Activated CD4-positive, CD25-positive, alpha-beta regulatory T cell treated with anti-CD3 and anti-CD28 coated beads, Interleukin-2, amount 50 U/mL, for 24 hours (primary cell): ENCODE measurements around the gene SFT2D1.
"Not testable (repeated sequence)": the region's sequence is repeated elsewhere in the genome, so short reads cannot be mapped to it uniquely, and the experiment has no call there.

Experiments used
- ATAC-seq, 2 donors: fragments of 150-1000 bp; cut with Tn5 transposase; one replicate each; pipeline ENCODE4 v1.10.0; 2021; ENCODE audit warnings: mild to moderate bottlenecking in 1 of 2, moderate library complexity in 1 of 2

Gene SFT2D1

DNA sequence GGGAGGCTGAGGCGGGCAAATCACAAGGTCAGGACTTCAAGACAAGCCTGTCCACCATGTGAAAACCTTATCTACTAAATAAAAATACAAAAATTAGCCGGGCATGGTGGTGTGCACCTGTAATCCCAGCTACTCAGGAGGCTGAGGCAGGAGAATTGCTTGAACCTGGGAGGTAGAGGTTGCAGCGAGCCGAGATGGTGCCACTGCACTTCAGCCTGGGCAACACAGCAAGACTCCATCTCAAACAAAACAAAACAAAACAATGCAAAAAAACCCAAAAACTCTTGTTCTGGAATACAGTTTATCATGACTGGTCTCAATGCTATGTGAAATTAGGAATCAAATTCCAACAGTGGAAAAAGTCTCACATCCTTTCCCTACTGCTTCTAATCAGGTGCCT, 20.1 kb upstream of the SFT2D1 start:
- ATAC-seq, result not testable (repeated sequence)

- no peak for ATAC-seq
Measured at GRCh38 chr6:166361077-166361429, 18.7 kb upstream of the SFT2D1 start.

DNA sequence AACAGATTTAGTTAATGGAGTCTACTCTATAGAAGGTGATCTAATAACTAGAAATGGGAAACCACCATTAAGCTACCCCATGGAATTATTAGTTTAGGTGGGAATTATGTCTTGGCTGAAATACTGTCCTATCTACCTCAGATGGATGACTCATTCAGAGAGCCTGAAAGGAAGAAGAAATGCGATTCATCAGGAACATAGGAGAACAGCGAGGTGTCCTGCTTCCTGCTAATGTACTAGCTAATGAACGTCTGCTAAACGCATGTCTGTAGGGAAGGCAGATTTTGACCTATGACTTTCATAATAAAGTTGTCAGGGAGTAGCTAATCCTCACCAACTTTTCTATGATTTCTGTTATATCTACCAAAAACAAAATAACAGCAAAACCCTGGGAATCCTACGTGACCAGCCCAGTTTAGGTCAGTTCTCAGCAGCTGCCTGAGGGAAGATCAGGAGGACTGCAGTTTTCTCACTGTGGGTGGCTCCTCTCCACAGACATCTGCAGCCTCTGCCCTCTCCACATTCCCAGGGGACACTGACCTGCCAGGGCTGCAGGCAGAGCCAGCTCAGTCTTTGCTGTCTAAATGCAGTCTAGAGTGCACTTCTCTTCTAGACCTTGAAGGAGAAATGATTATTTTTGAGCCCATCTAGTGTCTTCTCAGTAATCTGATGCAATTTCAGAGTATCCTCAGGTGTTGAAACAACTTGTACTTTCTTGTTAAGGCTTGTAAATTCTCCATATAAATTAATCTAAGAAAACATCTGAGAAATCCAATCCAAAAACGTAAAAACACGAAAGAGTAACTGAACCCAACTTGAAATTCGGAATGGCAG, 18.1 kb upstream of the SFT2D1 start:
- no peak for ATAC-seq

GRCh38 chr6:166355552-166355951, 13.2 kb upstream of the SFT2D1 start:
- ATAC-seq, result no peak

DNA sequence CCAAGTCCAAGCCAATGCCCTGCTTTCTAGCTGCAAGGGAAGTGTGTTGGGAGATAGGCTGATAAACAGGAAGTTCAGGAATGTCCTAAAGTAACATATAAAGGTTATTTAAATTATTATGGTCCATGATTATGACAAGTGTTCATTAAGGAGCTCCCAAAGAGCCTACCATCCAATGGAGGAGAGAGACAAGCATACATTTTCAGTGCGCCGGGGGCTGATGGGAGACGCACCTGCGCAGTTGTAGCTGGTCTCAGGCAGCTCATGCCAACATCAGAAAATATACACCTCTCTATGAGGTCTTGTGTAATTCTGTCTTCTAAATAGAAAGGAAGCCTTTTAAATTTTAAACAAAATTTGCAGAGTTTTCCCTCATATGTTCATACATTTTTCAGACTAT, 12.6 kb upstream of the SFT2D1 start:
- no peak for ATAC-seq

- ATAC-seq, result no peak
Measured at GRCh38 chr6:166354143-166354542, 11.8 kb upstream of the SFT2D1 start.

- ATAC-seq, result no peak
Measured at GRCh38 chr6:166353507-166353906, 11.2 kb upstream of the SFT2D1 start.

- ATAC-seq, result no peak
Measured at GRCh38 chr6:166352923-166353322, 10.6 kb upstream of the SFT2D1 start.

GRCh38 chr6:166351715-166352285, 9.5 kb upstream of the SFT2D1 start:
- ATAC-seq, result no peak

- ATAC-seq, result no peak
Measured at GRCh38 chr6:166348305-166348949, 6.1 kb upstream of the SFT2D1 start.

- ATAC-seq, result no peak
Measured at GRCh38 chr6:166346965-166347364, 4.6 kb upstream of the SFT2D1 start.

GRCh38 chr6:166346449-166346848, 4.1 kb upstream of the SFT2D1 start:
- no peak for ATAC-seq

- ATAC-seq, result not testable (repeated sequence)
Measured at GRCh38 chr6:166345672-166346071, 3.3 kb upstream of the SFT2D1 start.

DNA sequence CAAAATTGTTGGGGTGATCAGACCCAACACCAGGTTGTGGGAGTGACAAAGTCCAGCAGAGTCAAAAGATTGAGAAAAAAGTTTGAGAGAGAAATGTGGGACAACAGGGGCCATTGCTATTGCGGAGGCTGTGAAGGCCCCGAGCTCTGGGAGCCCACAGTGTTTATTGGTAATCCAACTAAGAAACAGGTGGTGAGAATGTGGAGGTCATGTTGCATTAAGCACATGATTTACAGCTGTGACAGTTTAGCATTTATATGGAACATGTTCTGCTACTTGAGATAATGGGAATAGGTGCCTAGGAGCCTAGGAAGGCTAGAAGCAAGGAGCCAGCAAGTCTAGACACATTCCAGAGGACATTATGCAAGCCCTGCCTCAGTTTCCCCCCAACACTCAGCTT, 2.6 kb upstream of the SFT2D1 start:
- ATAC-seq, result not testable (repeated sequence)

- ATAC-seq, result no peak
Measured at GRCh38 chr6:166344240-166344639, 1.9 kb upstream of the SFT2D1 start.

GRCh38 chr6:166343150-166343487, 774 bp upstream of the SFT2D1 start:
- no peak for ATAC-seq

DNA sequence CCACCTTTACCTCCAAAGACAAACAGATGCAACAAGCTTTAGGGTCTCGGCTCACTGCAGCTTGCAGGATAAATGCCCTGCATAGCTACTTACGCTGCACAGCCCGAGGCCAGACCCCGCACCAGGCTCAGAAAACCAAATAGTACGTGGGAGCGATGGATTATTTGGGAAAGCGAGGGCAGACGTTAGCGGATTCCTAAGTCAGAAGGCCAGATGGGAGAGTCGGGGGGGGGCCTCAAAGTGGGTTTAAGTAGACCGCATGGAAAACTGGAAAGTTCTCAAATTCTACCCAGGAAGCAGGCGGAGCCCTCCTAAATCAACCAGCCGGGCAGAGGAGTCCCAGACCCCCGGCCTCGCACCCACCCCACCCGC, 382 bp downstream of the SFT2D1 start:
- ATAC-seq, result peak in 1 of 2 donors; percentile 8

GRCh38 chr6:166341464-166341863, 881 bp downstream of the SFT2D1 start:
- ATAC-seq, result no peak

DNA sequence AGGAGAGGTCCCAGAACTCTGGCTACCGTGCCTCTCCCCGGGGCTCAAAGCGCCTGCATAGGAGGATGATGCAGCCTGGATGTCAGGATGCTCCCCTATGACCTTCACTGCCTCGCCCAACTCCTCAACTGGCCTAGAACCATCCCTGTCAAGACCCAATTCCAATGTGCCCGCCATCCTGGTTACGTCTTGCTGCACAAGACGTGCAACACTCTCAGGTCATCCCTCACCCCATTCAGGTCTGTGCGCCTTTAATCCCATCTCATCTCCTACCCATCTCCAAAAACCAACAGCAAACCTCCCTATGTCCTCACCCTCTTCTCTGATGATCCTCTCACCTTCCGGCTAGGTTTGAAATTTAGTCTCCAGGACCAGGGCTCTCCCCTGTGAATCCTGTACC, 3.5 kb downstream of the SFT2D1 start:
- no peak for ATAC-seq

- ATAC-seq, result no peak
Measured at GRCh38 chr6:166336847-166337246, 5.5 kb downstream of the SFT2D1 start.

- ATAC-seq, result peak; percentile 73 to 80
Measured at GRCh38 chr6:166335378-166336302, 6.7 kb downstream of the SFT2D1 start.

GRCh38 chr6:166334878-166335277, 7.5 kb downstream of the SFT2D1 start:
- no peak for ATAC-seq
